ENCODE results near the gene HSD17B3.

The HSD17B3 gene

GRCh38 chr9:96232539-96233241 lies 69.3 kb downstream of the HSD17B3 start:
- DNase-seq = peak; percentile 40

- no peak for DNase-seq
These were observed 69.8 kb downstream of the HSD17B3 start for GRCh38 chr9:96232164-96232538.

GRCh38 chr9:96230002-96230401 lies 72.0 kb downstream of the HSD17B3 start:
- DNase-seq = no peak

GRCh38 chr9:96222132-96222531 lies 79.8 kb downstream of the HSD17B3 start:
- no peak for DNase-seq

- DNase-seq = no peak
These were observed 82.1 kb downstream of the HSD17B3 start for GRCh38 chr9:96219900-96220257.

- DNase-seq = peak; percentile 27
These were observed 82.7 kb downstream of the HSD17B3 start for GRCh38 chr9:96219026-96219899.

- peak; percentile 74 for DNase-seq
These were observed 84.0 kb downstream of the HSD17B3 start for GRCh38 chr9:96217754-96218693.

- no peak for DNase-seq
These were observed 84.7 kb downstream of the HSD17B3 start for GRCh38 chr9:96217294-96217707.

GRCh38 chr9:96216583-96216982 lies 85.4 kb downstream of the HSD17B3 start:
- DNase-seq = no peak

- no peak for DNase-seq
These were observed 86.1 kb downstream of the HSD17B3 start for GRCh38 chr9:96215841-96216240.

- no peak for DNase-seq
These were observed 87.3 kb downstream of the HSD17B3 start for GRCh38 chr9:96214635-96215034.

- no peak for DNase-seq
These were observed 92.3 kb downstream of the HSD17B3 start for GRCh38 chr9:96209407-96210271.

- no peak for DNase-seq
These were observed 95.7 kb downstream of the HSD17B3 start for GRCh38 chr9:96206156-96206751.

GRCh38 chr9:96204853-96205252 lies 97.1 kb downstream of the HSD17B3 start:
- no peak for DNase-seq

GRCh38 chr9:96203867-96204501 lies 98.0 kb downstream of the HSD17B3 start:
- no peak for DNase-seq

GRCh38 chr9:96202971-96203780 lies 98.8 kb downstream of the HSD17B3 start:
- no peak for DNase-seq

GRCh38 chr9:96201140-96201539 lies 100.8 kb downstream of the HSD17B3 start:
- no peak for DNase-seq

- DNase-seq = no peak
These were observed 103.0 kb downstream of the HSD17B3 start for GRCh38 chr9:96199006-96199405.

GRCh38 chr9:96195541-96195940 lies 106.4 kb downstream of the HSD17B3 start:
- no peak for DNase-seq

- DNase-seq = no peak
These were observed 108.7 kb downstream of the HSD17B3 start for GRCh38 chr9:96193236-96193755.

Measured in activated naive CD4-positive, alpha-beta T cell treated with Interleukin-2 at 50 U/mL for 16 hours (primary cell).